DOHH2 (cell line): ENCODE results near the gene FBLN1.

Experiments
- H3F3A ChIP-seq: fragments of 200-600 bp; sonication (generic), shearing (Covaris generic); 2 replicates; pipeline ENCODE4 v1.6.0; 2016; ENCODE audit warnings: antibody characterized with exemption, mild to moderate bottlenecking; ENCODE audit not compliant: control insufficient read depth, insufficient read depth
- H3K27ac ChIP-seq: fragments of 200-600 bp; sonication (generic); 2 replicates; pipeline ENCODE4 v1.5.1; 2014; ENCODE audit warnings: low read depth, mild to moderate bottlenecking, low read length, moderate library complexity
- H3K27me3 ChIP-seq: fragments of 200-600 bp; sonication (generic); 2 replicates; pipeline ENCODE4 v1.6.1; 2014; ENCODE audit warnings: mild to moderate bottlenecking, low read length, mixed read lengths; ENCODE audit not compliant: control insufficient read depth
- H3K36me3 ChIP-seq: fragments of 200-600 bp; sonication (generic); 2 replicates; pipeline ENCODE4 v1.6.1; 2014; ENCODE audit warnings: mild to moderate bottlenecking, low read length, moderate library complexity, mixed read lengths; ENCODE audit not compliant: control insufficient read depth
- H3K4me1 ChIP-seq: fragments of 200-600 bp; sonication (generic); 2 replicates; pipeline ENCODE4 v1.6.1; 2014; ENCODE audit warnings: mild to moderate bottlenecking, low read length, mixed read lengths; ENCODE audit not compliant: control insufficient read depth
- H3K4me2 ChIP-seq: fragments of 200-600 bp; sonication (generic); 2 replicates; pipeline ENCODE4 v1.6.0; 2014; ENCODE audit warnings: mild to moderate bottlenecking, low read length, moderate library complexity
- H3K4me3 ChIP-seq: fragments of 200-600 bp; sonication (generic); 2 replicates; pipeline ENCODE4 v1.5.1; 2014; ENCODE audit warnings: mild to moderate bottlenecking, low read length, mixed read lengths
- H3K79me2 ChIP-seq: fragments of 200-600 bp; sonication (generic); 2 replicates; pipeline ENCODE4 v1.6.1; 2014; ENCODE audit warnings: mild to moderate bottlenecking, low read length, mixed read lengths; ENCODE audit not compliant: control insufficient read depth
- H3K9me2 ChIP-seq: fragments of 200-600 bp; sonication (generic); replicated peaks from 2 replicates; pipeline ENCODE4 v1.6.1; 2014; ENCODE audit warnings: mild to moderate bottlenecking, low read length, mixed read lengths; ENCODE audit not compliant: control insufficient read depth
- H3K9me3 ChIP-seq: fragments of 200-600 bp; sonication (generic); 2 replicates; pipeline ENCODE4 v1.6.1; 2014; ENCODE audit warnings: antibody characterized with exemption, low read length, mixed read lengths; ENCODE audit not compliant: control insufficient read depth, insufficient read depth
- H4K20me1 ChIP-seq: fragments of 200-600 bp; sonication (generic); 2 replicates; pipeline ENCODE4 v1.6.0; 2014; ENCODE audit warnings: low read depth, mild to moderate bottlenecking, antibody characterized with exemption, low read length, moderate library complexity; ENCODE audit not compliant: control insufficient read depth, insufficient read depth
- CTCF ChIP-seq: fragments of 200-600 bp; sonication (generic); IDR thresholded peaks from one replicate; pipeline ENCODE4 v1.5.1; 2014; ENCODE audit warnings: antibody characterized with exemption, mild to moderate bottlenecking, low read depth, low read length; ENCODE audit not compliant: poor library complexity, severe bottlenecking
- EZH2phosphoT487 ChIP-seq: fragments of 200-600 bp; sonication (generic); IDR thresholded peaks from 2 replicates; pipeline ENCODE4 v1.6.1; 2017; ENCODE audit warnings: borderline replicate concordance, mild to moderate bottlenecking, antibody characterized with exemption, low read length, moderate library complexity, mixed read lengths

FBLN1 gene

GRCh38 chr22:45598596-45599217 lies 96.0 kb downstream of the FBLN1 start:
- no peaks in the 10 kb centered on the region for H4K20me1 ChIP-seq
- peaks cover 8% of the 10 kb centered on the region for H3K4me1 ChIP-seq
- no peaks in the 10 kb centered on the region for H3K9me2 ChIP-seq
- H3K36me3 ChIP-seq: no peaks in the 10 kb centered on the region
- H3K4me2 ChIP-seq: no peak overlapping the region
- H3K4me3 ChIP-seq: no peak overlapping the region
- H3K27me3 ChIP-seq: no peaks in the 10 kb centered on the region
- no peak overlapping the region for H3K27ac ChIP-seq
- no peaks in the 10 kb centered on the region for H3K79me2 ChIP-seq
- no peak for TF ChIP-seq CTCF
- TF ChIP-seq EZH2phosphoT487: no peak
- no peaks in the 10 kb centered on the region for H3F3A ChIP-seq
- no peaks in the 10 kb centered on the region for H3K9me3 ChIP-seq

- Histone ChIP-seq H3K9me2 (no peaks in the 10 kb centered on the region), H3K79me2 (no peaks in the 10 kb centered on the region), H3K4me1 (peaks cover 8% of the 10 kb centered on the region), H3K27ac (no peak overlapping the region), H3K4me3 (no peak overlapping the region), H3F3A (no peaks in the 10 kb centered on the region), H3K4me2 (no peak overlapping the region), H4K20me1 (no peaks in the 10 kb centered on the region), H3K27me3 (no peaks in the 10 kb centered on the region), H3K36me3 (no peaks in the 10 kb centered on the region), H3K9me3 (no peaks in the 10 kb centered on the region)
- TF ChIP-seq EZH2phosphoT487 (no peak), CTCF (no peak)
Observed at GRCh38 chr22:45599836-45600577, 97.3 kb downstream of the FBLN1 start.

GRCh38 chr22:45600790-45601730 lies 98.4 kb downstream of the FBLN1 start:
- Histone ChIP-seq H3K4me1 (peaks cover 8% of the 10 kb centered on the region), H3F3A (no peaks in the 10 kb centered on the region), H3K36me3 (no peaks in the 10 kb centered on the region), H3K4me2 (no peak overlapping the region), H3K9me3 (no peaks in the 10 kb centered on the region), H3K79me2 (no peaks in the 10 kb centered on the region), H3K27ac (no peak overlapping the region), H3K27me3 (no peaks in the 10 kb centered on the region), H4K20me1 (no peaks in the 10 kb centered on the region), H3K4me3 (no peak overlapping the region), H3K9me2 (no peaks in the 10 kb centered on the region)
- TF ChIP-seq CTCF: no peak
- TF ChIP-seq EZH2phosphoT487: no peak
